Superior temporal gyrus (tissue), 1 donor: ENCODE results near the gene PLCB3.

Experiments used
- DNase-seq: peaks from one replicate; pipeline ENCODE4 v3.0.0-alpha.2; 2016; ENCODE audit errors: extremely low spot score

PLCB3 gene

DNA sequence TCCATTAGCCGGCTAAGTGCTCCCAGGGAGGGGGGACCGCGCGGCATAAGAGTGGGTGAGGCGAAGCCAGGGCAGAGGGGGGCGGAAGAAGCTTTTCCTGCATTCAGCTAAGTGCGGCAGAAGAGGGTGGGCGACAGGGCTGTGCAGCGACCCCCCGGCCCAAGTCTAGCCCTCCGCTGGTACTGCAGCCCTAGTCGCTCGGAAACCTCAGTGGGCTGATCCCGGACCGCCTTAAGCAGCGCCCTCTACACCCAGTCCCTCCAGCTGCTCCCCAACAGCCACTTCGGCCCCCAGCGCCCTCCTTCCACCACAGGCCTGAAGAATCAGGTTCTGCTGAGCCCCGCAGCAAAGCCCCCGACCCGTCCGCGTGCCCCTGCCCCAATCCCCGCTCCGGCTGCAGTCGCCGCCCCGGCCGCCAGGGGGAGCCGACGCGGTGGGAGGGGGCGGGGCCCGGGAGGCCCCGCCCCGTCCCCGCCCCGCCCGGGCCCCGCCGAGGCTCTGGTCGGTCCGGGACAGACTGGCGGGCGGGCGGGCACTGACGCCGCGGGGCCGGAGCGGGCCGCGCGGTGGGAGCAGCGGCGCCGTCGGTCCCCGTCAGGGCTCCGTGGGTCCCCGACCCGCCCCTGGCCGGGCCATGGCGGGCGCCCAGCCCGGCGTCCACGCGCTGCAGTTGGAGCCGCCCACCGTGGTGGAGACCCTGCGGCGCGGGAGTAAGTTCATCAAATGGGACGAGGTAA is at the start of gene PLCB3:
Gene PLCB3, plus strand, starts transcription at position 515 of the 737 bp plus-strand sequence. Its CDS starts 120 bp downstream, at position 635.
- no peak for DNase-seq

DNA sequence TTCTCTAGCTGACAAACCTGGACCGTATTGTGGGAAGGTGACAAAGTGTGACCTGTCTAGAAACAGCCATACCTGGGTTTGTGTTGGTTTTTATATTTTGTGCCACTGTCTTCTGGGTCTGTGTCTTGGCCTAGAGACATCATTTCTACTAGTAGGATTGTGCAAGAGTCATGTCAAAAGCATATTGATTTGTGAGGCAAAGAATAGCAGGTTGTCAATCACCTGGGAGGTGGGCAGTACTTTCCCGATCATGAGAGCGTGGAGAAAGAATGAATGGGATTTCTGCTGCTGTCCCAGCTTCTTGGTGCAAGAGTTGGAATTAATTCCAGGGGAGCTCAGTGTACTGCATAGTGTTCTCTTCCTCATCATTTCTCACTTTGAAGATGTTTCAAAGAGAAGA is 49.8 kb upstream of the PLCB3 start:
- no peak for DNase-seq

DNA sequence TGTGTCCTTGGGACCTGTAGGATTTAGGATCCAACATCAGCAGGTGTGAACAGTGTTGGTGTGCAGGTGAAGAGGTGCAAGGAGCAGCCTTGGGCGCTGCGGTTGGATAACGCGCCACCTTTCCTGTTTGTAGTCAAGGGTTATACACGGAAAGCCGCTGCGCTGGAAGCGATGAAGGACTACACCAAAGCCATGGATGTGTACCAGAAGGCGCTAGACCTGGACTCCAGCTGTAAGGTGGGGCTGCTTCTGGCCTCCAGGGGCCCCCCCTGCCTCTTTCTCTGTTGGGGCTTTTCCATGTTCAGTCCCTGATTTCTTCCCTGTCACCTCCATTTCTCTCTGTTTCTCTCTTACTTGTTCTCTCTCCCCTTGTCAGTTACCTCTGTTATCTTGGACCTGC is 48.3 kb upstream of the PLCB3 start:
- DNase-seq: no peak

- no peak for DNase-seq
Observed at GRCh38 chr11:64203421-64204079, 47.8 kb upstream of the PLCB3 start.

GRCh38 chr11:64204080-64204440 is 47.3 kb upstream of the PLCB3 start:
- DNase-seq: no peak

- peak; percentile 95 for DNase-seq
Observed at GRCh38 chr11:64204464-64204989, 46.8 kb upstream of the PLCB3 start.

DNA sequence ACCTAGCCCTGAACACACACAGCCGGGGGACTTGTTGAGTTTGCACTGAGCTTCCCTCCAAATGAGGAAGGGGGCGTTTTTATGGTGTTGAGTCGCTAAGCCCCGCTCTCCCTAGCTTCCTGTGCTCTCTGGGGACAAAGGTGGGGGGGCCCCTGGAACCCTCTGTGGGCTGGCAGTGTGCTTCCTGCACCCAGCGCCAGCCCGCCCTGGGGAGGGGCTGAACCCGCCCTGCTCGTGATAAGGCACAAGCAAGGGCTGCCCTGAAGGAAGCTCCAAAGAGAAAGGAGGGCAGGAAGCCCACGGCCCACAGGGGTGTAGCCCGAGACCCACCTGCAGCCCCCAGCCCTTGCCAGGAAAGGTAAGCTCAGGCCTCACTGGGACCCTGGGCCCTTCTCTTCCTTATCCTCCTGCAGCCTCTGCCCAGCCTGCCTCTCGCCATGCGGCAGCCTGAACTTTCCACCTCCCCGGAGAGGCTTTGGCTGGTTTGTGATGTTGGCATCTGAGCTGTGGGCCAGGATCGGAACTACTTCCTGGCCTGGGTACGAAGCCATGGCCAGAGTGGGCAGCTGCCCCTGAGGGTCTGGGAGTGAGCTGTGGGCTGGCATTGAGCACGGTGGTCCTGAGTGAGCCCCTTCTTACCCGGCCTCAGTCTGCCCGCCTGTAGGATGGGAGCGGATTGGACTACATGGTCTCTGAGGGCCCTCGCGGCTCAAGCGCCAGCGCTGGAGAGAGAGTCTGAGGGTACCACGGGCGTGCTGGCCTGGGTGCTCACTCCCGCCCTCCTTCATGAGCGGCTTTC is 44.7 kb upstream of the PLCB3 start, which contains the start of gene FERMT3:
Gene FERMT3, plus strand, starts transcription at position 265 of the 799 bp plus-strand sequence. CDS start 644 bp downstream, outside the sequence.
- DNase-seq: no peak

DNA sequence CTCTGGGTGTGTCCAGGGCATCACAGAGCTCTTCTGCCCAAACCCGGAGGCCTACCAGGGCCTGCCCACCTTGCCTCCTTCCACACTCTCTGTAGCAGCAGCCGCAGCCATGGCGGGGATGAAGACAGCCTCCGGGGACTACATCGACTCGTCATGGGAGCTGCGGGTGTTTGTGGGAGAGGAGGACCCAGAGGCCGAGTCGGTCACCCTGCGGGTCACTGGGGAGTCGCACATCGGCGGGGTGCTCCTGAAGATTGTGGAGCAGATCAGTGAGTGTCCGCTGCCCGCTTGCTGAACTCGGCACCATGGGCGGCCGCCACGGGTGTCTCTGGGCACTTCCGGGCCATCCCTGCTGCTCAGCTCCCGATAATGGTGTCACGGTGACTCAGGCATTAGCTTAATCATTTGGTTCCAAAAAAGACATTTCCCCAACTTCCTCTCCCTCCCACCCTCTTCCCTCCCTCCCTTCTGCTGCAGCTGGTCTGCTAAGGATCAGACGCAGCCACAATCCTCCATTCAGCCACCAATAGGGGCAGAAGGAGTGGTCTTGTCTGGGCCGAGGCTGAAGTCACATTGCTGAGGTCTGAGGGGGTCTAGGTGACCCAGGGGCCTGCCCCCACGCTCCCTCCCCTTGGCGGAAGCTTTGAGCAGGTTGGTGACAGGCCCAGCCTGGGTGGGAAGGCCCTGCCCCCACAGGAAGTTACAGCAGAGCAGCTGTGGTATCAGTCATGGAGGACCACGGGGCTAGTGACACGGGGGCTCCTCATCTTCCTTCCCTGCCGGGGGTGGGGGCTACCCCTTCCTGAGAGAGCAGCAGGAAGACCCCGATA is 43.9 kb upstream of the PLCB3 start:
- no peak for DNase-seq

DNA sequence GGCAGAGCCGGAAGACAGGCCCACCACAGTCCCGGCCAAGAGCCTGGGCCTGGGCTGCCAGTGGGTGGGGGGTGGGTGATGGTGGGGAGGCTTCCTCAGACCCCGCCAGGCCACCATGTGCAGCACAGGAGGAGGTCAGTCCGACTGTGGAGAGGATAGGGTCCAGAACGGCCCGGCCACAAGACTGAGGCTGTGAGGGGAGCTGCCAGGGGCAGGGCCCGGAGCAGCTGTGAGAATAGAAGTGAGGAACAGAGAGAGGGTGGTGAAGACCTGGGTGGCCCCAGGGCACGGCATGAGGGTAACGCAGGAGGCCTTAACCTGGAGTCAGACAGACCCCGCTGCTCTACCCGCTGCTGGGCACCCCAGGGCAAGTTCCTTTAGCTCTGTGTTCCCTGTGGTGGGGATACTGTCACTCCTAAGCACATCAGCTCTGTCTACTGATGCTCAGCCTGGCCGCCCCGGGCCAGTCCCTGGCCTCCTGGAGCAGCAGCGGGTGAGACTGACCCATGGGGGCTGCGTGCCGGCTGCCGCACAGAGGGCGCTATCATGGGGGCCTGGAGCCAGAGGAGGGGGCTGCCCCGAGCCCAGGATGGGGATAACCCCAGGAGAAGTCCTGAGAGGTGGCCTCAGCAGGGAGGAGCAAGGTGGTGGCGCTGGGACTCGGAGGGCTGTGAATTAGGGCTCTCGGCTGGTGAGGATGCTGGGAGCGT is 43.1 kb upstream of the PLCB3 start:
- DNase-seq: no peak

DNA sequence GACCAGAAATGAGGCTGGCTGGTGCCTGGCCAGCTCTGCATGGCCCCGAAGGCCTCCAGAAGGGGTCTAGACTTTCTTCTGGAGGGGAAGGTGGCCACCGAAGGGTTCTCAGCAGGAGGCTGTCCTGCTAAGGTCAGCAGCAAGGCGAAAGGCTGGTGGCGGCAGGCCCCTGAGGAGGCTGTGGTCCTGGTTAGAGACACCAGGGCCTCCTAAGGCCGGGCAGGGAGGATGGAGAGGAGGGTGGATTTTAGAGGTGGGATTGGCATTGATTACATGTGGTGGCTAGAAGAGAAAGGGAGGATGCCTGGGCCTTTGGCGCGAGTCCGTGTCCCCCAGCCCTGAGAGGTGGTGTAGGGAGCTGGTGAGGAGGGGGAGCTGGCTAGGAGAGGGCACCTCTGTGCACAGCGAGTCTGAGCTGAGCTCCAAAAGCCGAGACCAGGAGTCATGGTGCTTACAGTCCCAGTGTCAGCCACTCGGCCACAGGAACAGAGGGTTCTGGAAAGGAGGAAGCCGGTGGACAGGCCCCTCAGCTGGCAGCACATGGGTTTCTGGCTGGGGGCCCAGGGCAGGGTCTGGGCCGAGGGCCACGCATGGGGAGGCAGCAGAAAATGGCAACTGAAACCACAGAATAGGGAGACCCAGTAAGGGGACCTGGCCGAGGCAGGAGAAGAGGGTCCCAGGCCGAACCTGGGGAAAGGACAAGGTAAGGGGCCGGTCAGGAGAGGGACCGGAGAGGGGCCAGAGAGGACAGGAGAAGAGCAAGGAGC is 42.4 kb upstream of the PLCB3 start:
- DNase-seq: no peak

DNA sequence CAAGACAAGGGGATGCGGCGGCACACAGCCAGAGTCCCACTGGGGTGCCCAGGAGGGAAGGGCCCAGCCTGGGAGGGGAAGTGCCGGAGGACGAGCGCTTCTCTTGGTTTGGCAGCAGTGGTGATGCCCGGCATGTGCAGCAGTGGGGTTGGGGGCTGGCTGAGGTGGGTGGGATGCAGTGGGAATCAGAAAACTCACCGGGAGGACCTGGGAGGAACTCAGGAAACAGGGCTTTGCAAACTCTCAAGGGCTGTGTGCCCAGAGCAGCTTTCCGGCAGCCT is 41.8 kb upstream of the PLCB3 start:
- DNase-seq: no peak

DNA sequence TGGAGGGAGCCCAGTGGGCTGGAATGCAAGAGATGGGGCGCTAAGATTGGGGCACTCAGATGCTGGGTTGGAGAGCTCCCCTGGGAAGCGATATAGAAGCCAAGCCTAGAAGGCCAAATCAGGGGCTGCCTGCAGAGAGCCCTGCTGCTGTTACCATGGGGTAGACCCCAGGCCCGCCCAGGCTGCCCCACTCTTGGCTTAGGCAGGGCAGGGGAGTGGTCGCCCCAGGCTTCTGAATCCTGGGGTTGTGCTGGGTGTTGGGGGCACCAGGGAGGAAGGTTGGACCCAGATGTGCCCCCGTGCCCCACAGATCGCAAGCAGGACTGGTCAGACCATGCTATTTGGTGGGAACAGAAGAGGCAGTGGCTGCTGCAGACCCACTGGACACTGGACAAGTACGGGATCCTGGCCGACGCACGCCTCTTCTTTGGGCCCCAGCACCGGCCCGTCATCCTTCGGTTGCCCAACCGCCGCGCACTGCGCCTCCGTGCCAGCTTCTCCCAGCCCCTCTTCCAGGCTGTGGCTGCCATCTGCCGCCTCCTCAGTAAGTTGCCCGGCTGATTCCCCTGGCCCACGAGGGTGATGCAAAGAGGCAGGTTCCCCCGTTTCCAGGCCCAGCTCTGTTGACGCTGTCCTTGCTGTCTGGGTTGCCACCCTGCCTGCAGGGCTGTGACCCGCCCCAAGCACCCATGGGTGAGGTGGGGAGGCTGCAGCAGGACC is 40.9 kb upstream of the PLCB3 start:
- DNase-seq: no peak

GRCh38 chr11:64211181-64211872 is 40.0 kb upstream of the PLCB3 start:
- no peak for DNase-seq

GRCh38 chr11:64216879-64217278 is 34.5 kb upstream of the PLCB3 start:
- DNase-seq: no peak

DNA sequence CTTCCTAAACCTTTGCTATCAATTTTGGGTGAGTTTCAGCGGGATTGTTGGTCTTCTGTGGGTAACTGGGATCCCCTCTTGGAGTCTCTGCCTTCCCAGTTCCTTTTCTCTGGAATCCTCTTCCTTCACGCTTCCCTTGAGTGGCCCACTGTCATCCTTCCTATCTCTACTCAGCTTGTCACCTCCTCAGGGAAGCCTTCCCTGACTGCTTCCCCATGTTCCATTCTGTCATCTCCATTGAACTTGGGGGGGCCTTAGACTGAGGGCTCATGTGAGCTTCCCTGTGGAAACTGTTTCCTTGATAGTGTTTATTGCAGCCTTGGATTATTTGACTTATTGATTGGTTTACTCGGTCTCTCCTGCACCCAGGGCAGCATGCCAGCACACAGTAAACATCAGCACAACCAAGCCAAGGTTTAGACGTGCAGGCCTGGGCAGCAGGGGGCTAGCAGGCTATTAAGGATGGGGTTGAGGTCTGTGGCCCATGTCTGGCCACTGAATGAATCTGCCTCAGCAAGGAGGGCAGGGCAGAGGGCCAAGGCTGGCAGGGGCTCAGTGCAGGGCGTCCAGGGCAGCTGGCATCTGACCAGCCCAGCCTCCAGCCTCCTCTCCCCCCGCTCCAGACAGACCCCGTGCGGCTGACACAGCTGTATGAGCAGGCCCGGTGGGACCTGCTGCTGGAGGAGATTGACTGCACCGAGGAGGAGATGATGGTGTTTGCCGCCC is 32.5 kb upstream of the PLCB3 start:
- no peak for DNase-seq

DNA sequence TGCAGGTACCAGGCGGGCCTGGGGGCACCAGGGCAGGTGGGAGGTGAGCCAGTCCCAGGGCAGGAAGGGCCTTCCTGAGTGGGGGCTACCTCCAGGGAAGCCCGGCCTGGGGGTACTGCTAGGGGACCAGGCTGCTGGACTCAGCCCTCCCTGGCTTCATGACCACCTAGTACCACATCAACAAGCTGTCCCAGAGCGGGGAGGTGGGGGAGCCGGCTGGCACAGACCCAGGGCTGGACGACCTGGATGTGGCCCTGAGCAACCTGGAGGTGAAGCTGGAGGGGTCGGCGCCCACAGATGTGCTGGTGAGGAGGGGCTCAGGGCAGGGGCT is 32.0 kb upstream of the PLCB3 start:
- no peak for DNase-seq

DNA sequence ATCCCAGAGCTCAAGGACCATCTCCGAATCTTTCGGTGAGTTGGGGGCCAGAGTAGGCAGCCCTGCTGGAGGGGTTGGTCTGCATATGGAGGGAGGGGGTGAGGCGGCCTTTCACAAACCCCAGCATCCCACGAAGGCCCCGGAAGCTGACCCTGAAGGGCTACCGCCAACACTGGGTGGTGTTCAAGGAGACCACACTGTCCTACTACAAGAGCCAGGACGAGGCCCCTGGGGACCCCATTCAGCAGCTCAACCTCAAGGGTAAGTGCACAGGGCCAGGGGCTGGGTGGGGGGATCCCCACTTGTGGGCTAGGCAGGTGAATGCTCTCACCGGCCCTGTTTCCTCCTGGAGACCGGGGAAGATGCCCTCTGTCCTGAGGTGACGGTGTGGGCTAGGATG is 31.6 kb upstream of the PLCB3 start:
- no peak for DNase-seq

GRCh38 chr11:64220271-64220670 is 31.1 kb upstream of the PLCB3 start:
- no peak for DNase-seq
